Uterus (tissue), 2 donors: ENCODE results near the gene NLRP13.

Source experiments
- POLR2A ChIP-seq, 2 donors: fragments of 450-650 bp; IDR thresholded peaks; one replicate each; pipeline ENCODE4 v1.6.1; 2016; ENCODE audit warnings: antibody characterized with exemption in 2 of 2, mild to moderate bottlenecking in 1 of 2, moderate library complexity in 1 of 2
- TF ChIP-seq, protein P1 (sequence below), 4 experiments: fragments of 200-600 bp in 2 of 4; fragments of 450-650 bp in 2 of 4; sonication (generic) in 2 of 4; IDR thresholded peaks; one replicate each; pipeline ENCODE4 v1.5.1; 2016 to 2019; ENCODE audit warnings: antibody characterized with exemption in 4 of 4, mild to moderate bottlenecking in 2 of 4, moderate library complexity in 1 of 4

DNA sequence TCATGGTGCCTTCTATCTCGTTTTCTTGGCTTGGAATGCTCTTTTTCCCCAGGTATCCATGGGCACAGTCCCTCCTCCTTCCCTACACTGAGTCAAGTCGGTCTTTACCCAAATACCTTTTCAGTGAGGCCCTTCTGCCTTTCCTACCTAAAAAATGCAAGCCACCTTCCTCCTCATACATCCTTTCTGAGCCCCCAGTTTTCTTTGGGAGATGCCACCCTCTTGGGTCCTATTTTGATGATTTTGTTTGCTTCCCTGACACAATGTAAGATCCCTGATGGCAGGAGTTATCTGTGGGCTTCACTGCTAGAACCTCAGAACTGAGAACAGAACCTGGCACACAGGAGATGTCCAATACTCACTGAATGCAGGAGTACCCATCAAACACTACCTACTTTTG lies 22.3 kb downstream of the NLRP13 start:
- TF ChIP-seq, protein P1, sequence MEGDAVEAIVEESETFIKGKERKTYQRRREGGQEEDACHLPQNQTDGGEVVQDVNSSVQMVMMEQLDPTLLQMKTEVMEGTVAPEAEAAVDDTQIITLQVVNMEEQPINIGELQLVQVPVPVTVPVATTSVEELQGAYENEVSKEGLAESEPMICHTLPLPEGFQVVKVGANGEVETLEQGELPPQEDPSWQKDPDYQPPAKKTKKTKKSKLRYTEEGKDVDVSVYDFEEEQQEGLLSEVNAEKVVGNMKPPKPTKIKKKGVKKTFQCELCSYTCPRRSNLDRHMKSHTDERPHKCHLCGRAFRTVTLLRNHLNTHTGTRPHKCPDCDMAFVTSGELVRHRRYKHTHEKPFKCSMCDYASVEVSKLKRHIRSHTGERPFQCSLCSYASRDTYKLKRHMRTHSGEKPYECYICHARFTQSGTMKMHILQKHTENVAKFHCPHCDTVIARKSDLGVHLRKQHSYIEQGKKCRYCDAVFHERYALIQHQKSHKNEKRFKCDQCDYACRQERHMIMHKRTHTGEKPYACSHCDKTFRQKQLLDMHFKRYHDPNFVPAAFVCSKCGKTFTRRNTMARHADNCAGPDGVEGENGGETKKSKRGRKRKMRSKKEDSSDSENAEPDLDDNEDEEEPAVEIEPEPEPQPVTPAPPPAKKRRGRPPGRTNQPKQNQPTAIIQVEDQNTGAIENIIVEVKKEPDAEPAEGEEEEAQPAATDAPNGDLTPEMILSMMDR (IDR thresholded peaks at IDR 0.05), result no peak
- TF ChIP-seq POLR2A (IDR thresholded peaks at IDR 0.05), result no peak
